Right lobe of liver (tissue), 4 donors: ENCODE measurements around the gene MORC3.

ENCODE experiments used
- CTCF ChIP-seq, 4 donors: fragments of 200-600 bp in 3 of 4; fragments of 450-650 bp in 1 of 4; IDR thresholded peaks; one replicate each; pipeline versions ENCODE4 v1.5.1 to v1.8.0; 2016 to 2022; ENCODE audit warnings: antibody characterized with exemption in 4 of 4, mild to moderate bottlenecking in 2 of 4
- POLR2A ChIP-seq: fragments of 450-650 bp; IDR thresholded peaks from one replicate; pipeline ENCODE4 v1.6.1; 2017; ENCODE audit warnings: antibody characterized with exemption, mild to moderate bottlenecking
- donor health status: DM: no; HTN: no; CAD: no.
- donor health status: DM: no; HTN: no; CAD: no.
- donor health status: DM: no; HTN: yes; CAD: no.

DNA sequence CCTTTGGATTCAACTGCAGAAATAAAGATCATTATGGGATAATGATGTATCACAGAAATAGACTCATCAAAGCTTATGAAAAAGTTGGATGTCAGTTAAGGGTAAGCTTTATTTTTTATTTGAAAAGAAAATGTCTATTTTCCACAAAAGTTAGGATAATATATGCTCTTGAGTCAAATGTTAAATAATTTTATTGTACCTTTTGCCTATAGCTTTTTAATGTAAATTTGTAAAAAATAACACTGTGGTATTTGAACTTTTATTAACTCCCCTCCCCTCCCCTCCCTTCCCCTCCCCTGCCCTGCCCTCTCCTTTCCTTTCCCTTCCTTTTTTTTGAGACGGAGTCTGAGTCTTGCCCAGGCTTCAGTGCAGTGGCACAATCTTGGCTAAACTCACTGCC lies 24.9 kb downstream of the MORC3 start:
- no peak for TF ChIP-seq POLR2A
- TF ChIP-seq CTCF (IDR thresholded peaks at IDR 0.05), result no peak
